ENCODE results near the gene DRC7.
"Not testable (repeated sequence)": the region's sequence is repeated elsewhere in the genome, so short reads cannot be mapped to it uniquely, and the experiment has no call there.

DRC7 gene

DNA sequence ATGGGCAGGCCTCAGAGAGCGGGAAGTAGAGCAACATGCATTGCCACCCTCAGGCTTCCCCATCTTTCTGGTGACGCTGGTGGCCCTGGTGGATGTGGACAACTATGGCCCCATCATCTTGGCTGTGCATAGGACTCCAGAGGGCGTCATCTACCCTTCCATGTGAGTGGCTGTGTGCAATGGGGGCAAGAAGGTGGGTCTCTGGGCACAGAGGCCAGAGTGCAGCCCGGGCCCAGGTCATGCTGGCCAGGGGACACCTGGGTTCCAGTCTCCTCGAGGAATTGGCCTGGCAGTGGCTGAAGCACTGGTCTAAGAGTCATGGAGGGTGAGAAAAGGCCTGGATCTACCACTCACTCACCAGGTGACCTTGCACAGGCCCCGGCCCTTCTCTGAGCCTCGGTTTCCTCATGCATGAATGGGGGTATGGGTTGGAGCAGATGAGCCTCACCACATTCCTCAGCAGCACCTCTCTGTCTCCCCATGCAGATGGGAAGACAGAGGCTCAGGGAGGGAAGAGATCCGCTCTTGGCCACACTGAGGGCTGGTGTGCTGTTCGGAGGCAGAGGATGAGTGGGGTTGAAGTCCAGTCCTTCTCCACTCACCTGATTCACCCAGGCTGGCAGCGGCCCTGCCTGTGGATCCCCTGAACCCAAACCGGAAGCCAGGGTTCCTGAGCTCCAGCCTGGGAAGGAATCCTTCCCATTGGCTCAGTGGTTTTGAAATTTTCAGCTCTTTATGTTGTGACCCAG lies 33.7 kb upstream of the DRC7 start:
- DNase-seq, result no peak

DNA sequence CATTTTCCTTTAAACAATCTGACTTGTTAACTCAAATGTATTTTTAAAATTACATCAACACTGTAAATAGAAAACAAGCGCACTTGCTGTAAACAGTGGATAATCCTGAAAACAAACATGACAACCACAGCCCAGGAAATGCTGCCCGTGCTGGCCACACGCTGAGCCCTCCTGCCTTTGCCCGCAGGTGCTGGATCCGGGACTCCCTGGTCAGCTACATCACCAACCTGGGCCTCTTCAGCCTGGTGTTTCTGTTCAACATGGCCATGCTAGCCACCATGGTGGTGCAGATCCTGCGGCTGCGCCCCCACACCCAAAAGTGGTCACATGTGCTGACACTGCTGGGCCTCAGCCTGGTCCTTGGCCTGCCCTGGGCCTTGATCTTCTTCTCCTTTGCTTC lies 33.1 kb upstream of the DRC7 start:
- DNase-seq, result no peak

DNA sequence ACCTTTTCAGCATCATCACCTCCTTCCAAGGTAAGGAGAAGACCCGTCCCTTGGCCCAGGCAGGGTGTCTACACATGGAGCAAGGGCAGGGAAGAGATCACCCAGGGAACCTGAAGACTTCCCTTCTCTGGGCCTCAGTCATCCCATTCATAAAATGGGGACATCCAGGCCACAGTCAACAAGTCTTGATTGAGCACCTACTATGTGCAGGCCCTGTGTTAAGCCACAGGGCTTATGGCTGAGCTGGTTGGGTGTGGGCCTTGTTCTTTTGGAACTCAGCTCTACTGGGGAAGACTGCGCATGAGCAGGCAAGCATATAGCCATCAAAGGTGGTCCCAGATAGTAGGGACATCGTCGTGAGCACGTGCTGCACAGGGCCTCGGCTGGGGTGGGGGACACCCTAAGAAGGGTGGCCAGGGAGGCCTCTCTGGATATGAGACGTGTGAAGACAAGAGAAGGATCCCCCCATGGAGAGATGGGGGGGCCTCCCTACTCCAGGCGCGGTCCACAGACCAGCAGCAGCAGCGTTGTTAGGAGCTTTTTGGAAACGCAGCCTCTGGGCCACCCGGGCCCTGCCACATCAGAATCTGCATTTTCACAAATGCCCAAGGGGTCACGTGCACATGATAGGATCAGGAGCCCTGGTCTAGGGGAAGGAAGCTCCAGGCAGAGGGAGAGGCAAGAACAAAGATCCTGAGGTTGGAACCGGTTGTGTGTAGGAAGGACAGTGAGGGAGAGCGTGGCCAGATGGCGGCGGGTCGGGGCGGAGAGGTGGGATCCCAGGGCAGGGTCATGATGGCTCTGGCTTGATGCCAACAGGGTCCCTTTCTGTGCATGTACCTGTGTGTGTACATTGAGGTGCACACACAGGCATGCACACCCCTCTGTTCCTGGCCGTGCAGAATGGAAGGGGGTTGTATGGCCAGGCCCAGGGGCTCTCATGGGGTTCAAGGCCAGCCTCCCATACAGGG lies 32.4 kb upstream of the DRC7 start:
- DNase-seq, result no peak

DNA sequence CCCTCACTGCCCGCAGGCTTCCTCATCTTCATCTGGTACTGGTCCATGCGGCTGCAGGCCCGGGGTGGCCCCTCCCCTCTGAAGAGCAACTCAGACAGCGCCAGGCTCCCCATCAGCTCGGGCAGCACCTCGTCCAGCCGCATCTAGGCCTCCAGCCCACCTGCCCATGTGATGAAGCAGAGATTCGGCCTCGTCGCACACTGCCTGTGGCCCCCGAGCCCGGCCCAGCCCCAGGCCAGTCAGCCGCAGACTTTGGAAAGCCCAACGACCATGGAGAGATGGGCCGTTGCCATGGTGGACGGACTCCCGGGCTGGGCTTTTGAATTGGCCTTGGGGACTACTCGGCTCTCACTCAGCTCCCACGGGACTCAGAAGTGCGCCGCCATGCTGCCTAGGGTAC lies 31.2 kb upstream of the DRC7 start:
- DNase-seq, result no peak

DNA sequence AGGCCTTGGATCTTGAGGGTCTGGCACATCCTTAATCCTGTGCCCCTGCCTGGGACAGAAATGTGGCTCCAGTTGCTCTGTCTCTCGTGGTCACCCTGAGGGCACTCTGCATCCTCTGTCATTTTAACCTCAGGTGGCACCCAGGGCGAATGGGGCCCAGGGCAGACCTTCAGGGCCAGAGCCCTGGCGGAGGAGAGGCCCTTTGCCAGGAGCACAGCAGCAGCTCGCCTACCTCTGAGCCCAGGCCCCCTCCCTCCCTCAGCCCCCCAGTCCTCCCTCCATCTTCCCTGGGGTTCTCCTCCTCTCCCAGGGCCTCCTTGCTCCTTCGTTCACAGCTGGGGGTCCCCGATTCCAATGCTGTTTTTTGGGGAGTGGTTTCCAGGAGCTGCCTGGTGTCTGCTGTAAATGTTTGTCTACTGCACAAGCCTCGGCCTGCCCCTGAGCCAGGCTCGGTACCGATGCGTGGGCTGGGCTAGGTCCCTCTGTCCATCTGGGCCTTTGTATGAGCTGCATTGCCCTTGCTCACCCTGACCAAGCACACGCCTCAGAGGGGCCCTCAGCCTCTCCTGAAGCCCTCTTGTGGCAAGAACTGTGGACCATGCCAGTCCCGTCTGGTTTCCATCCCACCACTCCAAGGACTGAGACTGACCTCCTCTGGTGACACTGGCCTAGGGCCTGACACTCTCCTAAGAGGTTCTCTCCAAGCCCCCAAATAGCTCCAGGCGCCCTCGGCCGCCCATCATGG lies 30.5 kb upstream of the DRC7 start:
- no peak for DNase-seq

DNA sequence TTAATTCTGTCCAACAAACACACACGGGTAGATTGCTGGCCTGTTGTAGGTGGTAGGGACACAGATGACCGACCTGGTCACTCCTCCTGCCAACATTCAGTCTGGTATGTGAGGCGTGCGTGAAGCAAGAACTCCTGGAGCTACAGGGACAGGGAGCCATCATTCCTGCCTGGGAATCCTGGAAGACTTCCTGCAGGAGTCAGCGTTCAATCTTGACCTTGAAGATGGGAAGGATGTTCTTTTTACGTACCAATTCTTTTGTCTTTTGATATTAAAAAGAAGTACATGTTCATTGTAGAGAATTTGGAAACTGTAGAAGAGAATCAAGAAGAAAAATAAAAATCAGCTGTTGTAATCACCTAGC lies 30.0 kb upstream of the DRC7 start:
- no peak for DNase-seq

DNA sequence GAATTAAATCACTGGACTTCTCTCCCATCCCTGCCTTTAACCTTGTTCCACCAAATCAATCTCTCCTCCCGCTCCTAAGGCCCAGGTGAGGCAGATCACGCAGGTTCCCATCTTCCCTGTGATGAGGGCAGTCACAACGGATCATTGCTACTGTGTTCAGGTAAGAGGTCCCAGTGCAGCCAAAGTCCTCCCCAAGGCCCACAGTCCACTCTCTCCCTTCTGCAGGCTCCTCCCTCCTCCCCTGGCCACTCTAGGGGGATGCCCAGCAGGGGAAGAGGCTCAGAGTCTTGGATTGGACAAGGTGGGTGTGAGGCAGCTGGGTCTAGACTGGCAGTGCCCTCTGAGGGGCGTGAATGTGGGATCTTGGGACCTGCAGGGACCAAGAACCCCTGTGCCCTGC lies 29.1 kb upstream of the DRC7 start:
- no peak for DNase-seq

DNA sequence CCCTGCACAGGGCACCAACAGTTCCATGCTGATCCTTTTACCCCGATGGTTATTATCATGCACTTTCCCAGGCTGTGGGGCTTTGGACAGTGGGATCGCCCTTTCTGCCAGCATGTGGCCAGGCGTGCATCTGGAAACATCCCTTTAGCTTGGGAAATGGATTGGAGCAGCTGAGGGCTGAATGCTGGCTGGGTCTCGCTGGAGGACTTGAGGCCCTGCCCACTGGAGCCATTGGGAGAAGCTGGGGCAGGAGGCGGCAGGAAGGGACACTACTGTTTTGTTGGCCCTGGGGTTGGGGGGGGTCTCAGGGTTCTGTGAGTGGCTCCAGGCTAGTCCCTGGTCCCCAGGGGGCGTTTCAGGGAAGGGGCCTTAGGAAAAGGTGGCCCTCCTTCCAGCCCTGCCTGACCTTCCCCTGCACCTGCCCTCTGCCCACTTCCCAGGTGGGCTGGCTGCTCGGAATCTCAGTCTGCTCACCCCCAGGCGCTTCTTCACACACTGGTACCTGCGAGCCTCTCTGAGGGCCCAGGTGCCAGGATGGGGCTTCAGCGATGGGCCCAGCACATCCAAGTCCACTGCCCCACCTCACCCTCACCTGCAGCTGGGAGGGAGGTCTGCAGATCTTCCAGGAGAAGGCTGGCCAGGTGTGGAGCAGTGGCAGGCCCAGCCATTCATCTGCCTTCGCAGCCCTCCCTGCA lies 28.1 kb upstream of the DRC7 start:
- DNase-seq, result no peak

DNA sequence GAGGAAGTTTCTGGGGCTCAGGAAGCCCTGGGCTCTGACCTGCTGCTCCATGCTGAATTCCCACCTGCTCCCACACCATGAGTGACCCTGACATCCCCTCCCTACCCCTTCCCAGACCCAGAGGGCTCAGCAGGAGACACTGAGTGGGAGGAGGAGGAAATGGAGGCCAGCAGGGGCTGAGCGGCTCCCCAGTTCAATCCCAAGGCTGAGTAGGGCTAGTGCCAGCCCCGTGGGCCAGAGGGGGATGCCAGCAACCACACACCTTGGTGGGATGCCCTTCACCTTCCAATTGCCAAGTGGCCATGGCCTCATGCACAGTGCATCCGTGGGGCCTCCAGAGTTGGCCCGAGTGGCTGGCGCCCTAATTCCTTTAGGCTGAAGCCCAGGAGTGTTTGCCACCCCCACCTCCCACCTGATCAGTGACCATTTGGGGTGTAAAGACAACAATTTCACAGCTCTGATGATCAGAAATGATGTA lies 27.5 kb upstream of the DRC7 start:
- no peak for DNase-seq

DNA sequence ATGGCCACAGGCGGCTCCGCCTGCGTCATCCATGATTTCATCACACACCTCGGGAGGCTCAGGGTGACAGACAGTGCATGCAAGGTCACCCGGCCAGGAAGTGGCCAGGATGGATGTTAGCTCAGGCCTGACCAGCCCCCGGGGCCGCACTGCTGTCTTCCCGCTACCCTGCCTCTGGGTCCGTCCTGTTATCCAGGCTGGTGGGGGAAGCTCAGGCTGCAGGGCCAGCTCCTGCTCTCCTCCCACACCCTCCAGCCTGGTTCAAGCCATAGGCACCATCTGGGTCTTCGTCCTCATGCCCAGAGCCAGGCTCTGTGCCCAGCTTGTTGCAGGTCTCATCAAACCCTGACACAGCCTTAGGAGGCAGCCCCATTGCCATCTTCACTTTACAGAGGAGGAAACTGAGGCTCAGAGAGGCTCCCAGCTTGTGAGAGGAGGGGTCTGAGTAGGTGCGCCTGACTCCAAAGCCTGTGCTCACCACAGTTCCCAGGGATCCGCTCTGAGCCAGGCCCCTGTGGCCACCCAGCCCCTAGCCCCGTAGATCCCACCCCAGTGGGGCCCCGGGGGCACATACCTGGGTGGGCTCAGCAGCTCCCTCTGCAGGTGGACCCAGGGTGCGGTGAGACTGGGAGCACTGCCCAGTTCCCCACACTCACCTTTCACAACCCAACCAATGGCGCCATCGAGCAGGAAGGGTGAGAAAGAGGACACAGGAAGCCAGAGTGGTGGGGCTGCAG lies 26.9 kb upstream of the DRC7 start:
- DNase-seq, result no peak

DNA sequence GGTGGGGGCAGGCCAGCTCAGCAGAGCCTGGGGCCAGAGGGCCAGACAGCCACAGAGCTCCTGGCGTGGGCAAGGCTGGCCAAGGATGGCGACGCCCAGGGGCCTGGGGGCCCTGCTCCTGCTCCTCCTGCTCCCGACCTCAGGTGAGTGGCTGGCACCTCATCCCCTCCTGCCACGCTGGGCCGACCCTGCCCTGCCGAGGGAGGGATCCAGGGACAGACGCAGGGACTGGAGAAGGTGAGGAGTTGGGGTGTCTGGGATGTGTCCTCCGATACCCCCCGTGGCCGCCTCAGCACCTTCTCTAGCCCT lies 26.4 kb upstream of the DRC7 start, which contains the start of gene ADGRG3:
Gene ADGRG3 (plus strand): TSS at position 44 of the 309 bp plus-strand sequence. CDS start 42 bp downstream, at position 86.
- DNase-seq, result no peak

DNA sequence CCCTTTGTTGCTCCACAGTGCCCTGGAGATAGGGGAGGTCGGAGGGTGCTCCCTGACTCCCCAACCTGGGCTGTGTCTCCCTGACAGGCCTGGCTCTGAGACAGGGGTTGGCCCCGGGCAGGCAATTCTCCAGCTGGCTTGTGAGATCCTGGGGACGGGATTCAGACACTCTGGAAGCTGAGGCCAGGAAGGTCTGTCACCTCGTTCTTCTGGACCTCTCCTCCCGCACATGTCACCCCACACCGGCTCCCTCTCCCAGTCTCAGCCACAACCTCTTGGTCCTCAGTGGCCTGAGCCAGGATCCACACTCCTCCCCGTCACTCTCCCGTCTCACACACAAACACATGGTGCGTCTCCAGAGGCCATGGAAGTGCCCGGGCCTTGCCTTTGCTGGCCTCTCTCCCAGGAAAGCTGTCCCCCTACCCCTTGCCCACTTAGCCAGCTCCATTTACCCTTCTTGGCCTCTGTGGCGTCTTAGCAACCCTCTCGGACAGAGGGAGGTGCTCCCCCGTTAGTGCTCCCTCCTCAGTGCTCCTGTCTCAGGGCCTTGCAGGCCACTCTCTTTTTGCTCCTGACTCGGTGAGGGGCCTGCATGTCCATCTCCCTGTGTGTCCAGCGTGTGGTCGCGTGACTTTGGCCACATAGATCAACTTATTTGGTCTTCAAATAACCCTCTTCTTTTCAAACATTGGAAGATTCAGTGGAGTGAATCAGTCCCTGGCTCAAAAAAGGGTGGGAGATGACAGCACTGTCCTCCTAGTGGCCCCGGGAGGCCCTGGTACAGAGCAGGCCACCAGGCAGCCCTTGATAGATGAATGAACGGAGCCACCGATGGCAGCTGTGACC lies 25.8 kb upstream of the DRC7 start:
- no peak for DNase-seq

DNA sequence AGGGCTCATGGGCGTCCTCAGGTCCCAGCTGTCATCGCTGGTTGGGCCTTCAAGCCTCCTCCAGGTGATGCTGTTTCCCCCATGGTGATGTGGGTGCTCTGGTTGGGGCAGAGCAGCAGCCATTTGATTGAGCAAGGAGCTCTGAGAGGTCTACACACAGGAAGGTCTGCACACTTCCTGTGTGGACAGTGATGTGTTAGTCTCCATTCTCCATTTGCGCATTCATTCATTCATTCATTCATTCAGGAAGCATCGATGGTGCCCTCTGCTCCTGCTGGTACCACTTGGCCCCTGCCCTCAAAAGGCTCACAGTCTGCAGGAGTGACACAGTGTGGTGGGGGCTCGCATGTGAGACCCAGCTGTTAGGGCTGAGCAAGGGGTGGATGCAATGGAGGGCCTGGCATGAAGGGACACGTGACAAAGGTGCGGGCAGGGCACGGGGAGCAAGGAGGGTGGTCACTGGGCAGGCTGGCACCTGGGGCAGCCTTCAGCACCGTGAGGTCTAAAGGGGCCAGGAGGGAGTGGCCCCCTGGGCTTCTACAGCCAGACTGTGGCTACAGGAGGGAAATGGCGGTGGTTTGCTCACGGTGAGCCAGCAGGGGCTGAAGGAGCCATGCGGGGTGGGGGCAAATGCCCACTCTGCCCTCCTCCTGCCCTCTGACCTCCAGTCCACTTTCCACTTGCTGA lies 25.0 kb upstream of the DRC7 start:
- no peak for DNase-seq

DNA sequence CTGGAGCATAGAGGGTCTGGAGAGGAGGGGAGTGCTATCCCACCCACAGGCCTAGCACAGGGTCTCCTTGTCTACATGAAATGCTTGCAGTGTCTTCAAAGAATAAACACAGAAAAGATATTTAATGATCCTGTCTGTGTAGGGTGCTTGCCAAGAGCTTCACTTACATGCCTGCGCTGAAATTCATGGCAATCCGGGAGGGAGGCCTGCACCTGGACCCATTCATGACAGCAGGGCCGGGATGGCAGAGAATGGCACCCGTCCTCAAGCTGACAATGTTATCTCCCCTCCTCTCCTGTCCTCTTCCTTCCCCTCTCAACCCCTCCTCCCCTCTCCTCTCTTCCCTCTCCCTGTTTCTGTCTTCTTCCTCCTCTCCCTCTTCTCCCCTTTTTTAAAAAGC lies 24.4 kb upstream of the DRC7 start:
- DNase-seq, result no peak

DNA sequence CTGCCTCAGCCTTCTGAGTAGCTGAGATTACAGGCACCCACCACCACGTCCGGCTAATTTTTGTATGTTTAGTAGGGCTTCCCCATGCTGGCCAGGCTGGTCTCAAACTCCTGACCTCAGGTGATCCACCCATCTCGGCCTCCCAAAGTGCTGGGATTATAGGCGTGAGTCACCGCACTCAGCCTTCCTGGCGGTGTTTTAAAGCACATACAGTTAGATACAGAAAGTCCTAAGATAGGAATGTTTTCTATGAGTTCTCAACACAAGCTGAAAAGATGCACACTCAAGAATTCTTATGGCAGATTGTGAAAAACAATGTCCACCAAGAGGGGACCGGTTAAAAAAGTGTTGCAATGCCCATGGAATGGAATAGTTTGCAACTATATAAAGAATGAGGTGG lies 23.2 kb upstream of the DRC7 start:
- DNase-seq, result not testable (repeated sequence)

DNA sequence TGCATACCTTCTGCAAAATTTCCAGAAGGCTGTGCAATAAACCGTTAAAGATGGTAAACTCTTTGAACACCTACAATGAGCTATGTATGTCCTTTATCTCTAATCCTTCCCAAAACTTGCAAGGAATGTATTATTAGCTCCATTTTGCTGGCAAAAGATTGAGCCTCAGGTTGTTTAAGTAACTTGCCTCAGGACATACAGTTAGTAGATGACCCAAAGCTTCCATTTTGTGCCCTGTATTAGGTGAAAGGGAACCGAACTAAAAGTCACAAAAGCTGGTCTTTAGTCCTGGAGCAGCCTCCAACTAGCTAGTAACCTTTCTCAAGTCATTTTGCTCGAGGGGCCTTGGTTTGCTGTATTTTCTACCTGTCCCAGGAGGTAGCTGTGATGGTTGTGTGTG lies 22.2 kb upstream of the DRC7 start:
- no peak for DNase-seq

DNA sequence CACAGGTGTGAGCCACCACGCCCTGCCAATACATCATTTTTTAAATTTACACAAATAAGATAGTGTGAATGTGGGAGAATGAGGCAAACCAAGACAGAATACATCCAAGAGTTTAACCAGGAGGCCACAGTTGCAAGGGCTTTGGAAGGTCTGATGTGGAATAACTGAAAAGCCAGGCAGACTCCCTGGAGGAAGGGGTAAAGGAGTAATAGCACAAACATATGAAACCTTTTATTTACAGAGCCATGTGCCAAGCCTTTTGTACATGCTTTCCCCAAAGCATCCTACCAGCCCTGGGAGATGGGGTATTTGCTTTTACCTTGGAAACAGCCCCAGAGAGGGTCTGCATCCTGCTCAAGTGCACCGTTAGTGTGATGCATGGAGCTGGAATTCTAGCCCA lies 21.8 kb upstream of the DRC7 start:
- no peak for DNase-seq

DNA sequence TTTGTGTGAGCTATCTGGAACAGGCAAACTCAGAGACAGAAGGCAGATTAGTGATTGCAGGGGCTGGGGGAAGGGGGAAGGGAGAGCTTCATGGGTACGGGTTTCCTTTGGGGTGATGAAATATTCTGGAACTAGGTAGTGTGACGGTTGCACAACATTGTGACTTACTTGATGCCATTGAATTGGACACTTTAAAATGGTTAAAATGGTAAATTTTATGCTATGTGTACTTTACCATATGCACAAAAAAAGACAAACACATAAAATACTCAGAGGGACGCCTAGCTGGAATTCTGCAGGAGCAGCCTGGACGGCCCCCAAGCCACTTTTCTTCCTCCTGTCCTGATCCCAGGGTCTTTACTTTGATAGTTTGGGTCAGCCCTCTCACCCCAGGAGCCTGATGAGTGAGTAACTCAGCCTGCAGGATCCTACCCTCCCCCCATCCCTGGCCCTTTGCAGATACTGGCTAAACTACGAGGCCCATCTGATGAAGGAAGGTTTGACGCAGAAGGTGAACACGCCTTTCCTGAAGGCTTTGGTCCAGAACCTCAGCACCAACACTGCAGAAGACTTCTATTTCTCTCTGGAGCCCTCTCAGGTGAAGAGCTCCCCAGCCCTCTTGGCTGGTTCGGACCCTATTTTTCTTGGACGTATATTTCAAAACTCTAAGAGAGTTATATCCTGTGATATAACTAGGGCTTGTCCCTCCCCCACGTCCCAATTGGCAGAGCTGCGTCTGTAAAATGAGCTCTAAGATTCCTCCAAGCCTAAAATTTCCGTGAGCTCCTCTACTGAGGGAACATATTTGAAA lies 18.7 kb upstream of the DRC7 start:
- no peak for DNase-seq

DNA sequence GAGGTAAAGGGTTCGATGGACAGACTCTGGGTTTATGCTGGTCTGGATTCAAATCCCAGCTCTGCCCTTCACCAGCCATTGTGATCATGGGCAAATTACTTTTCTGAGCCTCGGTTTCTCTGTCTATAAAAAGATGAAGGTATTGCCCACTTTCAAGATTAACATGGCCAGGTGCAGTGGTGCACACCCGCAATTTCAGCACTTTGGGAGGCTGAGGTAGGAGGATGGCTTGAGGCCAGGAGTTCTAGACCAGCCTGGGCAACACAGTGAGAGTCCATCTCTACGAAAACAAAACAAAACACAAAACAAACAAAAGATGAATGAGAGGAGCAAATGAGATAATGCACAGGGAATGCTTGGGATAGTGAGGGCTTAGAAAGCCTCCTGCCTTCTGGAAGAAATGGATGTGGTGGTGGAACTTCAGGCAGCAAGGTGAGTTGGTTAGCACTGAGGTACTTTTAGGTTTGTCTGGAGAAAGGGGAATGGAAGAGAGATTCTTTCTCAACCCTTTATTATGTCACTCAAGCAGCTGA lies 18.0 kb upstream of the DRC7 start:
- DNase-seq, result no peak
